PC-3 (cell line): ENCODE data around the gene MAPK9. TPM values are rescaled to one million over a fixed set of nuclear protein-coding genes. Genes with fewer than 3 reads are reported as not detected.

Source experiments
- ATAC-seq: fragments of 200-7000 bp; cut with Tn5 transposase; 2 replicates; pipeline ENCODE4 v1.9.1; 2020; ENCODE audit warnings: mild to moderate bottlenecking, moderate library complexity
- BruUV-seq: library from RNA; stranded (reverse); fragments of 400-500 nt; replicated peaks from 2 replicates; lab custom pipeline; 2021; lab: Mats Ljungman, UMichigan
- CTCF ChIA-PET: fragments of 300-600 bp; sonication (Branson Sonifier 250); formaldehyde crosslinking; loops from one replicate; lab custom pipeline; 2022; ENCODE audit warnings: antibody characterized with exemption; lab: Charles Lee
- POLR2A ChIA-PET: fragments of 300-600 bp; sonication (Branson Sonifier 250); formaldehyde crosslinking; loops from one replicate; lab custom pipeline; 2022; ENCODE audit warnings: antibody characterized with exemption; ENCODE audit not compliant: unreplicated experiment; lab: Charles Lee
- DNase-seq: peaks from one replicate; pipeline ENCODE4 v3.0.0-alpha.2; 2015
- H2AFZ ChIP-seq: fragments of 300-600 bp; sonication (generic); 2 replicates; pipeline ENCODE4 v1.6.0; 2016; ENCODE audit warnings: antibody characterized with exemption, low read length
- H3F3A ChIP-seq: fragments of 300-600 bp; sonication (generic); one replicate; pipeline ENCODE4 v1.6.0; 2017; ENCODE audit warnings: antibody characterized with exemption, low read length, control low read depth, mild to moderate bottlenecking; ENCODE audit not compliant: unreplicated experiment
- H3K27ac ChIP-seq: fragments of 300-600 bp; sonication (generic); 2 replicates; pipeline ENCODE4 v1.5.1; 2016; ENCODE audit warnings: mild to moderate bottlenecking, low read length
- H3K27me3 ChIP-seq: fragments of 300-600 bp; sonication (generic); 2 replicates; pipeline ENCODE4 v1.6.1; 2016; ENCODE audit warnings: low read length, mixed read lengths
- H3K36me3 ChIP-seq: fragments of 300-600 bp; sonication (generic); 2 replicates; pipeline ENCODE4 v1.6.1; 2016; ENCODE audit warnings: low read depth, mixed run types, low read length, mixed read lengths
- H3K4me1 ChIP-seq: fragments of 300-600 bp; sonication (generic); 2 replicates; pipeline ENCODE4 v1.5.1; 2016; ENCODE audit warnings: low read length; ENCODE audit not compliant: insufficient read depth
- H3K4me2 ChIP-seq: fragments of 300-600 bp; sonication (generic); 2 replicates; pipeline ENCODE4 v1.6.0; 2016; ENCODE audit warnings: low read length
- H3K4me3 ChIP-seq: fragments of 300-600 bp; sonication (generic); 2 replicates; pipeline ENCODE4 v1.5.1; 2016; ENCODE audit warnings: mild to moderate bottlenecking, low read length, mixed read lengths
- H3K79me2 ChIP-seq: fragments of 300-600 bp; sonication (generic); 2 replicates; pipeline ENCODE4 v1.6.1; 2017; ENCODE audit warnings: low read length, mixed read lengths
- H3K9ac ChIP-seq: fragments of 300-600 bp; sonication (generic); 2 replicates; pipeline ENCODE4 v1.6.0; 2016; ENCODE audit warnings: mild to moderate bottlenecking, low read length
- H3K9me2 ChIP-seq: fragments of 300-600 bp; sonication (generic); replicated peaks from 2 replicates; pipeline ENCODE4 v1.6.1; 2016; ENCODE audit warnings: mixed run types, low read length, mixed read lengths
- H3K9me3 ChIP-seq: fragments of 300-600 bp; sonication (generic); 2 replicates; pipeline ENCODE4 v1.6.1; 2016; ENCODE audit warnings: low read length, mixed read lengths
- H4K20me1 ChIP-seq: fragments of 300-600 bp; sonication (generic); 2 replicates; pipeline ENCODE4 v1.6.1; 2016; ENCODE audit warnings: low read length, mixed read lengths
- CTCF ChIP-seq: fragments of 300-600 bp; sonication (generic); conservative IDR thresholded peaks from 2 replicates; pipeline ENCODE4 v1.5.1; 2017; ENCODE audit warnings: antibody characterized with exemption, low read depth, mild to moderate bottlenecking, low read length
- EZH2 ChIP-seq: fragments of 300-600 bp; sonication (generic); IDR thresholded peaks from one replicate; pipeline ENCODE4 v1.6.1; 2017; ENCODE audit warnings: antibody characterized with exemption, mild to moderate bottlenecking, low read length; ENCODE audit not compliant: unreplicated experiment
- EZH2phosphoT487 ChIP-seq: fragments of 300-600 bp; sonication (generic); IDR thresholded peaks from 2 replicates; pipeline ENCODE4 v1.6.1; 2018; ENCODE audit warnings: mild to moderate bottlenecking, antibody characterized with exemption, low read length, borderline replicate concordance
- intact Hi-C: fragments of 100-400 bp; cut with micrococcal nuclease; formaldehyde crosslinking; loops from 2 replicates; pipeline ENCODE4 v1.9.0; 2023
- total RNA-seq: library from RNA; depleted of rRNA; stranded (reverse); fragments of >200 nt; gene quantifications from 2 replicates; pipeline ENCODE4 v1.2.3, GENCODE V29; 2014

MAPK9 gene
- total RNA-seq, 1 experiment from 2014 or later = 26.5 TPM

GRCh38 chr5:180340856-180341255 lies 49.0 kb upstream of the MAPK9 start:
- no peaks in the 10 kb centered on the region for H3F3A ChIP-seq
- H3K27me3 ChIP-seq = no peaks in the 10 kb centered on the region
- H3K9ac ChIP-seq = no peak overlapping the region
- no peaks in the 10 kb centered on the region for H4K20me1 ChIP-seq
- intact Hi-C loops = no loop called here
- H3K4me3 ChIP-seq = no peak overlapping the region
- H2AFZ ChIP-seq = no peak overlapping the region
- no TSS peak for BruUV-seq
- no peak overlapping the region for H3K4me2 ChIP-seq
- ChIA-PET CTCF (interaction anchor here (0.6 kb wide), 1 partner anchor 263 kb away, joined by 6 read pairs; no protein-coding TSS in a partner anchor), POLR2A (no interaction called here)
- no peaks in the 10 kb centered on the region for H3K36me3 ChIP-seq
- TF ChIP-seq CTCF = no peak
- no peak for TF ChIP-seq EZH2
- TF ChIP-seq EZH2phosphoT487 = no peak
- no peaks in the 10 kb centered on the region for H3K9me2 ChIP-seq
- H3K9me3 ChIP-seq = no peaks in the 10 kb centered on the region
- no peak for ATAC-seq
- DNase-seq = no peak
- H3K27ac ChIP-seq = no peak overlapping the region
- no peaks in the 10 kb centered on the region for H3K4me1 ChIP-seq
- H3K79me2 ChIP-seq = no peaks in the 10 kb centered on the region

- Histone ChIP-seq H2AFZ (no peak overlapping the region), H3F3A (no peaks in the 10 kb centered on the region), H4K20me1 (no peaks in the 10 kb centered on the region), H3K27me3 (no peaks in the 10 kb centered on the region), H3K4me1 (no peaks in the 10 kb centered on the region), H3K27ac (no peak overlapping the region), H3K9me3 (no peaks in the 10 kb centered on the region), H3K4me3 (no peak overlapping the region), H3K9me2 (no peaks in the 10 kb centered on the region), H3K79me2 (no peaks in the 10 kb centered on the region), H3K9ac (no peak overlapping the region), H3K36me3 (no peaks in the 10 kb centered on the region), H3K4me2 (no peak overlapping the region)
- ATAC-seq (no peak), DNase-seq (no peak)
- TF ChIP-seq EZH2 = no peak
- no peak for TF ChIP-seq CTCF
- TF ChIP-seq EZH2phosphoT487 = no peak
- intact Hi-C loops = no loop called here
- CTCF ChIA-PET = no interaction called here
- BruUV-seq = no TSS peak
- POLR2A ChIA-PET = no interaction called here
These were observed 47.8 kb upstream of the MAPK9 start for GRCh38 chr5:180339583-180340183.

- no peak for TF ChIP-seq CTCF
- no peak for TF ChIP-seq EZH2
- TF ChIP-seq EZH2phosphoT487 = no peak
- H3K4me1 ChIP-seq = peaks cover 12% of the 10 kb centered on the region
- DNase-seq (no peak), ATAC-seq (no peak)
- CTCF ChIA-PET = no interaction called here
- intact Hi-C loops = no loop called here
- no peaks in the 10 kb centered on the region for H3K36me3 ChIP-seq
- H3K9ac ChIP-seq = no peak overlapping the region
- no TSS peak for BruUV-seq
- no peaks in the 10 kb centered on the region for H4K20me1 ChIP-seq
- POLR2A ChIA-PET = no interaction called here
- H3F3A ChIP-seq = no peaks in the 10 kb centered on the region
- no peaks in the 10 kb centered on the region for H3K27me3 ChIP-seq
- H3K9me3 ChIP-seq = no peaks in the 10 kb centered on the region
- no peak overlapping the region for H3K27ac ChIP-seq
- H3K4me2 ChIP-seq = no peak overlapping the region
- H3K4me3 ChIP-seq = no peak overlapping the region
- no peaks in the 10 kb centered on the region for H3K9me2 ChIP-seq
- no peak overlapping the region for H2AFZ ChIP-seq
- no peaks in the 10 kb centered on the region for H3K79me2 ChIP-seq
These were observed 46.3 kb upstream of the MAPK9 start for GRCh38 chr5:180338001-180338707.
